HG03025 (cell line): Measurements from ENCODE around the gene GAPT.
"Not testable (repeated sequence)": the region's sequence is repeated elsewhere in the genome, so short reads cannot be mapped to it uniquely, and the experiment has no call there.

Experiments
- ATAC-seq: cut with Tn5 transposase; IDR thresholded peaks from one replicate; pipeline ENCODE4 v1.9.1; 2021; ENCODE audit warnings: mild to moderate bottlenecking, moderate library complexity; ENCODE audit not compliant: unreplicated experiment, low FRiP score

GAPT gene

DNA sequence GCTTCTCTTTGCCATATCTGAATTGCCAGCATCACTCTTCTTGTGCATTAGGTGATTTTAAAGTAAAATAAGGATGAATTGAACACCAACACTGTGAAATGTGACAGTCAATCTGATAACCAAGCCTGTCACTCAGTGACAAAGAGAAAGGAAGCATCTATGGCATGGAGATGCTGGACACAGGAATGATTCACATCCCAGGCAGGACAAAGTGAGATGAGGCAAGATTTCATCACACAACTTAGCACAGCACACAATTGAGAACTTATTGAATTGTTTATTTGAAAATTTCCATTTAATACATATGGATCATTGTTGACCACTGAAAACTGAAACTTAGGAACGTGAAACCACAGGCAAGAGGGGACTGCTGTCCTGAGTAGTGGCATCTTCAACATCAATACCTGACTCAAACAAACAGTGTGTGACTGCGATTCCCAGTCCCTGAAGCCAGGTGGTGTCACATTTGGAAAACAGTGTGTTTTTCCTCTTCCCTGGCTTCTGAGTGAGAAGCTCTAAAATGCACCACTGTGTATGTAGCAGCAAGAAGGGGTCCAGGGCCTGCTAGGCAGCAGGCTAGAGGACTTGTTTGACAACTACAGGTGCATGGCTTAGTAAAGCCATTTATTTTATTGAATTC, 10.7 kb downstream of the GAPT start:
- ATAC-seq, result no peak

GRCh38 chr5:58503390-58504046, 12.3 kb downstream of the GAPT start:
- no peak for ATAC-seq

- no peak for ATAC-seq
Measured at GRCh38 chr5:58504766-58505165, 13.5 kb downstream of the GAPT start.

DNA sequence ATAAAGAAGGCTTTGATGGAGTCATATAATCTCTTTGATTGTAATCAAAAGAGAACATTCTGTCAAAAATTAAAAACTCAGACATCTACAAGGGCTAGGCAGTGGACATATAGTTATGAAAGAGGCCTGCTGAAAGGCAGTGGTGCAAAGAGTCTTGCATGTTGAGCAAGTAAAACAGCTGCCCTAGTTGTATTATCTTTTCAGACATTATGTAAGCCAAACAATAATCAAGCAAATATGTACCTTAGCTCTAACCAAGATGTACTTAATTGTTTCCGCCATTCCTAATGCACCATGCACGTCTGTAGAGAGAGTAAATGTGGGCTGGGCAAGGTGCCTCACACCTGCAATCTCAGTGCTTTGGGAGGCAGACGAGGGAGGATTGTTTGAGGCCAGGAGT, 14.3 kb downstream of the GAPT start:
- no peak for ATAC-seq

DNA sequence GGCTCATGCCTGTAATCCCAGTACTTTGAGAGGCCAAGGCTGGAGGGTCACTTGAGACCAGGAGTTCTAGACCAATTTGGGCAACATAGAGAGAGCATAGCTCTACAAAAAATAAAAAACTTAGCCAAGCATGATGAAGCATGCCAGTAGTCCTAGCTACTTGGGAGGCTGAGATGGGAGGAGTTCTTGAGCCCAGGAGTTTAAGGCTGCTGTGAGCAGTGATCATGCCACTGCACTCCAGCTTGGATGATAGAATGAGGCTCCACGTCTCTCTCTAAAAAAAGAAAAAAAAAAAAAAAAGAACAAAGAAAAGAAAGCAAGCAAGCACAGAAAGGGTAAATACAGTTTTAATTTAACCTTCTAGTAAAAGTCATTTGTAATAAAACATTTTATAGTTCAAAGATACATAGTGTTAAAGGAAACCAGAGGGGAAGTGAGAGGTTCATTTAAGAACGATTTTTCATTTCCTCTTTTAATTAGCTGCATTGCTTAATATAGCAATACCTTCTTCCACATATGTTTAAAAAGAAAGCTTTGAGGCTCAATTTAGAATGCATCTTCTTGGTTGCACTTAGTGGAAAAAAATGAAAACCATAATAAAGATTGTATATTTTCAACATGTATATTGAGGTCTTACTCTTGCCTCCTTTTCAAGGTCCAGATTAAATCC, 14.9 kb downstream of the GAPT start:
- peak; percentile 68 for ATAC-seq

DNA sequence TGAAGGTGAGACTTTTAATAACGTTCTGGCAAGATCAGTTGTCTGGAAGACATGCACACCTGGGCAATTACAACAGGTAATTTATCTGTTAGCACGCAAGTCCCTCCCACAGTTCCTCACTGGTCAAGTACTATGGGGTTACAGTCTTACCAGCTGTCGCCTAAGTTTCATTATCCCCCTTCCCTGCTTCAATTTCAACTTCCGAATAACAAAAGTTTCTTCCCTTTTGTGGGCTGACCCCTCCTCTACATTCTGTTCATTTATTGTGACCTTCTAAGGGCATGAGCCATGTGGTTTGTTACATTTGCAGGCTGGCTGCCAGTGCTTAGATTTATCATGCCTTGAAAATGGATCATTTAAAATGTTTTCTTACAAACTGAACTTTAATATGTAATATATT, 16.5 kb downstream of the GAPT start:
- no peak for ATAC-seq

- ATAC-seq, result no peak
Measured at GRCh38 chr5:58517198-58517597, 26.0 kb downstream of the GAPT start.

- ATAC-seq, result no peak
Measured at GRCh38 chr5:58523956-58524355, 32.7 kb downstream of the GAPT start.

DNA sequence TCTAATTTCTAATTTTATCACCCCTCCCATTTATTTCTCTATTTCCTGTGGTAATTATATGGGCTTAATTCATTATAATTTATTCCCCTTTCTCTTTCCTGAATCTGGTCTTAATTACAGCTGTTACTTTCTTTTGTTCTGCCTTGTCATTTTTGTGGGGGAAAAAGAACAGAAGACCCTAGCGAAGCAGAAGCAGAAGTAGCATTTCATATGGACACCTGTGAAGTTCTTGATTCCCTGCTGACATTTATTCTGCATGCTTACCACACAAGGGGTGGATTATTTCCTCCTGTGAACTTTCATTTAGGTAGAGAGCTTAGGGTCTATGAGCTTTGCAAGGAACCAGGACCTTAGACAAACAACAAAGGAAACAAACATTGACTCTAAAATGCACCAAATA, 33.3 kb downstream of the GAPT start:
- no peak for ATAC-seq

- no peak for ATAC-seq
Measured at GRCh38 chr5:58530942-58531490, 39.8 kb downstream of the GAPT start.

DNA sequence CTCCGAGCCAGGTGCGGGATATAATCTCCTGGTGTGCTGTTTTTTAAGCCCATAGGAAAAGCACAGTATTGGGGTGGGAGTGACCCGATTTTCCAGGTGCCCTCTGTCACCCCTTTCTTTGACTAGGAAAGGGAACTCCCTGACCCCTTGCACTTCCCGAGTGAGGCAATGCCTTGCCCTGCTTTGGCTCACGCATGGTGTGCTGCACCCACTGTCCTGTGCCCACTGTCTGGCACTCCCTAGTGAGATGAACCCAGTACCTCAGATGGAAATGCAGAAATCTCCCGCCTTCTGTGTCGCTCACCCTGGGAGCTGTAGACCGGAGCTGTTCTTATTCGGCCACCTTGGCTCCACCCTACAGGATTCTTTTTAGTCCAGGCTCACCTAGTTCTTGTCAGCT, 50.7 kb downstream of the GAPT start:
- not testable (repeated sequence) for ATAC-seq

DNA sequence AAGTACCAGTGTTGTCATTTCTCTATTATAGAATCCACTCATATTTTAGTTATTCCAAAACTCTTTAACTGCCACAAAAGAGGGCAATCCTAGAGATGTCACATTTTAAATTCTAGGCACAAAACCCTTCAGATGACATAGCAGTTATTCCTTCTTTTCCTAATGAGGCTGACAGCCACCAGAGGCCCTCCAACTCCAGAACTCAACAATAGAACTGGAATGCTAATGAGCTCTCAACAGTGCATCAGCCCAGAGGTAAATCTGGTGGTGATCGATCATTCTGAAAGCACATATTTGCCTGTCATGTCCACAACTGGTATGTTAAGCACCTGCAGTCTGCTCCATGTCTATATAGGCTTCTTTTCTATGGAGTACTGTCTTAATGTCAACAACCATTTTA, 51.5 kb downstream of the GAPT start:
- ATAC-seq, result no peak

- no peak for ATAC-seq
Measured at GRCh38 chr5:58543723-58544122, 52.5 kb downstream of the GAPT start.

DNA sequence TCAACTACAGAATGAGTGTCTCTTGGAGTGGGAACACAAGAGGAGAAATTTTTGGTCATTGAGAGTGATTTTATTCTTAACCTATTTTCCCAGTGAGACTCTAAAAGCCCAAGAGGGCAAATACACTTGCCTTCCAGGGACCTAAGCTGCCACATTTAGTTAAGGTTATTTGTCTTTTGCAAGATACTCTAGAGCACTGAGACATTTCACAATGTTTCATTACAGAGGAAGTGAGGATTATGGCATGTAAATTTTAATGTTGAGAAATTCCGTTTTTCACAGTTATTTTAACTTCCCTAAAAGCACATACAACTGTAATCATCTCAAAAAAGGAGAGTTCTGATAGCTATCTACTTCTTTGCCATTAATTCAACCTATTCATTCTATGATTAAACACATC, 53.0 kb downstream of the GAPT start:
- ATAC-seq, result no peak

GRCh38 chr5:58544926-58545325, 53.7 kb downstream of the GAPT start:
- ATAC-seq, result no peak

DNA sequence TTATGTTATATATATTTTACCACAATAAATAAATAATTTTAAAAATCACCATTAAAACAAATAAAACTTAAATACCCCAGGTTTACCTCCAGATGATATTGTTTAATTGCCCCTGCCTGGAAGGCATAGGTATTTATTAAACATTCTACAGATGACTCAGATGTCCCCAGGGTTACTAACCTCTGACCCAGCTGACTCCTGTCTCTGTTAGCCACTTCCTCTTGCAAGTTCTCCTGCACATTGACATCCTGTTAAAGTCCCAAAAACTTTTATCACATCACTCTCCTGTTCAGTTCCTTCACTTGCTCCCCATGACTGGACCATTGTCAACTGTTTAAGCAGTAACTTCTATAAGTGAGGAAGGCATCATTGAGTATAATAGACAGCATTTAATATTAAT, 54.7 kb downstream of the GAPT start:
- ATAC-seq, result no peak
